ENCODE results near the gene UBAC2.
A peak's percentile ranks its signal among the peaks of the same experiment; 100 is the strongest.

UBAC2 gene

GRCh38 chr13:99356012-99356261, 155.3 kb downstream of the UBAC2 start:
- no peak overlapping the region for H3K9ac ChIP-seq (ENCODE audit: low read depth, low read length)

GRCh38 chr13:99356262-99357091, 155.8 kb downstream of the UBAC2 start:
- ATAC-seq (ENCODE audit: insufficient read depth, low read depth) (peak; percentile 77), DNase-seq (peak; percentile 35)
- no peaks in the 10 kb centered on the region for H3K27me3 ChIP-seq (ENCODE audit: insufficient read depth, low read length, poor library complexity)
- H3K9ac ChIP-seq (ENCODE audit: low read depth, low read length), result no peak overlapping the region
- H3K27ac ChIP-seq (ENCODE audit: low read length), result peak overlapping the region; percentile 49; the same call in 1 of the 2 replicates
- peaks cover 5% of the 10 kb centered on the region for H4K20me1 ChIP-seq (ENCODE audit: insufficient read depth, low read length)
- H2AFZ ChIP-seq (ENCODE audit: low read depth, low read length), result no peak overlapping the region
- no peak overlapping the region for H3K4me3 ChIP-seq (ENCODE audit: low read depth in 1 of 2, low read length in 2 of 2)
- TF ChIP-seq EZH2 (IDR thresholded peaks at IDR 0.05; ENCODE audit: borderline replicate concordance, low read depth, low read length, severe bottlenecking) (no peak), CTCF (IDR thresholded peaks at IDR 0.05; ENCODE audit: borderline replicate concordance, extremely low read depth, low read length, poor library complexity, severe bottlenecking) (no peak)
- H3K9me3 ChIP-seq (ENCODE audit: insufficient read depth, low read length, severe bottlenecking), result no peaks in the 10 kb centered on the region
- H3K4me2 ChIP-seq (ENCODE audit: insufficient read depth, low read length), result no peak overlapping the region
- no peaks in the 10 kb centered on the region for H3K79me2 ChIP-seq (ENCODE audit: insufficient read depth, low read length)
- peaks cover 26% of the 10 kb centered on the region for H3K4me1 ChIP-seq (ENCODE audit: insufficient read depth, low read length)
- H3K36me3 ChIP-seq (ENCODE audit: insufficient read depth, low read length), result peaks cover 84% of the 10 kb centered on the region

More at GRCh38 chr13:99356012-99356261, 155.3 kb downstream of the UBAC2 start:
- Histone ChIP-seq H3K4me2 (ENCODE audit: insufficient read depth, low read length) (no peak overlapping the region), H2AFZ (ENCODE audit: low read depth, low read length) (no peak overlapping the region), H4K20me1 (ENCODE audit: insufficient read depth, low read length) (peaks cover 5% of the 10 kb centered on the region), H3K9me3 (ENCODE audit: insufficient read depth, low read length, severe bottlenecking) (no peaks in the 10 kb centered on the region), H3K4me3 (ENCODE audit: low read depth in 1 of 2, low read length in 2 of 2) (no peak overlapping the region), H3K27me3 (ENCODE audit: insufficient read depth, low read length, poor library complexity) (no peaks in the 10 kb centered on the region), H3K27ac (ENCODE audit: low read length) (peak overlapping the region; percentile 49; the same call in 1 of the 2 replicates), H3K36me3 (ENCODE audit: insufficient read depth, low read length) (peaks cover 84% of the 10 kb centered on the region), H3K79me2 (ENCODE audit: insufficient read depth, low read length) (no peaks in the 10 kb centered on the region), H3K4me1 (ENCODE audit: insufficient read depth, low read length) (peaks cover 21% of the 10 kb centered on the region)
- TF ChIP-seq CTCF (IDR thresholded peaks at IDR 0.05; ENCODE audit: borderline replicate concordance, extremely low read depth, low read length, poor library complexity, severe bottlenecking) (no peak), EZH2 (IDR thresholded peaks at IDR 0.05; ENCODE audit: borderline replicate concordance, low read depth, low read length, severe bottlenecking) (no peak)
- DNase-seq, result no peak
- 0 out of 3 replicates have a peak, but pooled peaks have one; percentile 12 for ATAC-seq (ENCODE audit: insufficient read depth, low read depth)

- TF ChIP-seq EZH2 (IDR thresholded peaks at IDR 0.05; ENCODE audit: borderline replicate concordance, low read depth, low read length, severe bottlenecking) (no peak), CTCF (IDR thresholded peaks at IDR 0.05; ENCODE audit: borderline replicate concordance, extremely low read depth, low read length, poor library complexity, severe bottlenecking) (no peak)
- no peaks in the 10 kb centered on the region for H3K27me3 ChIP-seq (ENCODE audit: insufficient read depth, low read length, poor library complexity)
- ATAC-seq (ENCODE audit: insufficient read depth, low read depth) (no peak), DNase-seq (no peak)
- H4K20me1 ChIP-seq (ENCODE audit: insufficient read depth, low read length), result peaks cover 5% of the 10 kb centered on the region
- no peaks in the 10 kb centered on the region for H3K9me3 ChIP-seq (ENCODE audit: insufficient read depth, low read length, severe bottlenecking)
- no peak overlapping the region for H3K27ac ChIP-seq (ENCODE audit: low read length)
- H3K36me3 ChIP-seq (ENCODE audit: insufficient read depth, low read length), result peaks cover 82% of the 10 kb centered on the region
- no peak overlapping the region for H3K4me2 ChIP-seq (ENCODE audit: insufficient read depth, low read length)
- no peak overlapping the region for H3K9ac ChIP-seq (ENCODE audit: low read depth, low read length)
- H2AFZ ChIP-seq (ENCODE audit: low read depth, low read length), result no peak overlapping the region
- peaks cover 26% of the 10 kb centered on the region for H3K4me1 ChIP-seq (ENCODE audit: insufficient read depth, low read length)
- H3K79me2 ChIP-seq (ENCODE audit: insufficient read depth, low read length), result no peaks in the 10 kb centered on the region
- no peak overlapping the region for H3K4me3 ChIP-seq (ENCODE audit: low read depth in 1 of 2, low read length in 2 of 2)
Measured at GRCh38 chr13:99357131-99357596, 156.5 kb downstream of the UBAC2 start.

All from DND-41 (cell line).